A673 (cell line): ENCODE measurements around the gene ACY1.

ENCODE experiments used
- CTCF ChIP-seq: fragments of 300-800, 200-600 bp; sonication (generic); conservative IDR thresholded peaks from 2 replicates; pipeline ENCODE4 v1.5.1; 2017; ENCODE audit warnings: low read depth, mild to moderate bottlenecking, antibody characterized with exemption, low read length, moderate library complexity, mixed read lengths
- EZH2 ChIP-seq: fragments of 200-600 bp; sonication (generic); IDR thresholded peaks from 2 replicates; pipeline ENCODE4 v1.6.1; 2017; ENCODE audit warnings: borderline replicate concordance, low read depth, mild to moderate bottlenecking, mixed read lengths, antibody characterized with exemption, low read length; ENCODE audit not compliant: poor library complexity, severe bottlenecking

- TF ChIP-seq CTCF = no peak
- no peak for TF ChIP-seq EZH2
These were observed 37.2 kb upstream of the ACY1 start for GRCh38 chr3:51945926-51946705.
